AG04449 (cell line): ENCODE data around the gene MDGA2.

Experiments
- CTCF ChIA-PET: fragments of 350-600 bp; formaldehyde crosslinking; extraction: SDS; loops from one replicate; lab custom pipeline; 2021; ENCODE audit warnings: antibody characterized with exemption; lab: Yijun Ruan, JAX
- POLR2A ChIA-PET: fragments of 400-600, 350-600 bp; formaldehyde crosslinking; extraction: SDS; loops from one replicate; lab custom pipeline; 2020; ENCODE audit warnings: antibody characterized with exemption, inconsistent platforms; lab: Yijun Ruan, JAX
- DNase-seq: peaks from one replicate; pipeline ENCODE4 v3.0.0-alpha.2; 2010; ENCODE audit warnings: low read depth, low spot score
- H3K4me3 ChIP-seq: 2 replicates; pipeline ENCODE4 v1.5.1; 2011; ENCODE audit warnings: low read depth, mild to moderate bottlenecking, control low read depth, low read length
- CTCF ChIP-seq: IDR thresholded peaks from one replicate; pipeline ENCODE4 v1.5.1; 2011; ENCODE audit warnings: mild to moderate bottlenecking, moderate library complexity, low read length, control low read depth, inconsistent platforms; ENCODE audit not compliant: insufficient read depth; ENCODE audit errors: missing control alignments

Gene MDGA2

DNA sequence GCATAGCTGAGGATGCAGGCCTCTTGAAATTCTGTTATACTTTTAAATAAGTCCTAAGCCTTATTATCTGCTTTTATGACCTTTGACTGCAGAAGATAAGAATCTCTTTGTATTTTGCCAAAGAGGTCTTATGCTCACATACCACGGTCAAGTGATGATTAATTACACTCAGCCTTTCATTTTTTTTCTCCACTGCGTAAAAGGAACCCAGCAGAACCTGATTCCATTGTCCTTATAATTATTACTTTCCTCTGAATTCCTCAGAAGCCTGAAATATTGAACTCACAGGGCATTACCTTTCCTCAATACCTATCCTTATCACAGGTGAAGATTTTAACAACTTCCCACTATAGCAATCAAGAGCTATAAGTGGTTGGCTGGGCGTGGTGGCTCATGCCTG, 525.1 kb downstream of the MDGA2 start:
- ChIA-PET POLR2A (no interaction called here), CTCF (no interaction called here)
- no peak for TF ChIP-seq CTCF
- DNase-seq, result no peak
- no peak overlapping the region for H3K4me3 ChIP-seq

DNA sequence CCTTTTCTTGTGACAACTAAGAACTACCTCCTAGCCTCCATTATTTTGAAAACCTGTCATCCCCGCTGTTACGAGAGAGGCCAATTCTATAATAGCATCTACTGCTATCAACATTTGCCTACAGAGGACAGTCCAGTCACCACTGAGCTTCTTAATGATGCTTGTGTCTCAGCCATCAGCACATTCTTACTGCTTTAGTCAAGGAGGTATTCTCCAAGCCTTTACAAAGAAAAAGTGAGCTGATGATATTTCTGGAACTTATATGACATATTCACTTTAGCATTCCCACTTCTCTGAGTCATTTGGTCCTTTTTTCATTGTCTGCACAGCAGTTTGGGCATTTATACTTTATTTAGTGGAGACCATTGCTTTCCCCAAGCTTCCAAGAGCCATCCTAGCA, 526.1 kb downstream of the MDGA2 start:
- H3K4me3 ChIP-seq, result no peak overlapping the region
- ChIA-PET POLR2A (no interaction called here), CTCF (no interaction called here)
- DNase-seq, result no peak
- TF ChIP-seq CTCF, result no peak

- no peak for TF ChIP-seq CTCF
- ChIA-PET POLR2A (no interaction called here), CTCF (no interaction called here)
- no peak for DNase-seq
- H3K4me3 ChIP-seq, result no peak overlapping the region
Measured at GRCh38 chr14:47148686-47149085, 526.7 kb downstream of the MDGA2 start.

- ChIA-PET POLR2A (no interaction called here), CTCF (interaction anchor here (0.6 kb wide), 1 partner anchor 1720 kb away, joined by 4 read pairs; no protein-coding TSS in a partner anchor)
- H3K4me3 ChIP-seq, result no peak overlapping the region
- no peak for TF ChIP-seq CTCF
- DNase-seq, result no peak
Measured at GRCh38 chr14:47120645-47121044, 554.8 kb downstream of the MDGA2 start.

DNA sequence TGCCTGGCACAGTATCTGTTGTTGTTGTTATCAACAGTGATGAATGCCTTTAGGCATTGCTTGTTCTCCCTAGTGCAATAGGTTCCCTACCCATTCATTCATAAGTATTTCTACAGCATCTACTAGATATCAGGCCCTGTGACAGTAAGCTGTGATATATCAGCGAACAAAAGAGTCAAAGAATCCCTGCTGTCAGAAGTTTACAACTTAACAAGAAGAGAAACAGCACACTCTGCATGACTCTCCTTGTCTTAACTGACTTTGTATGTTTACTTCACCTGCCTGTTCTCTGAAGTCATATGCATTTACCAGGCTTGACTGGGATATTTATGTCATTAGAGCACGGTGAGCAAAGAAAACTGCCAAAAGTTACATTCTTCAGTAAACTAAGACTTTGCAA, 571.6 kb downstream of the MDGA2 start:
- ChIA-PET POLR2A (no interaction called here), CTCF (no interaction called here)
- no peak for DNase-seq
- no peak for TF ChIP-seq CTCF
- no peak overlapping the region for H3K4me3 ChIP-seq

DNA sequence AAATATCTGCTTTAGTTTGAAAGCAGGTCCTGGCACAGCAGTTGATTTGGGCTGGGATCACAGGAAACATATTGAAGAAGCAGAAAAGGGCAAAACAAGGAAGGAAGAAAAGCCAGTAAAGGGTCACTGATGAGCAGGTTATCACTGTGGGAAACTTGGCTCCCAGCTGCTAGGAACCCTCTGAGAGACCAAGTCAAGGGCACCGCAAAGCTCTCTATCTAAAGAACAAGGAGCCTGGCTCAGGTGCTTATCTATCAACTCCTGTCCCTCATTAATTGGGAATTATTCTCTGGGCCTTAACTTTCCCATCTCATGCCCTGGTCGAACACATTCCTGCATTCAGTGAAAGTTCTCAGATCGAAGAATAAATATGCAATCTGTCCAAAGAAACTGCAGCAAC, 572.9 kb downstream of the MDGA2 start:
- POLR2A ChIA-PET, result no interaction called here
- no peak overlapping the region for H3K4me3 ChIP-seq
- CTCF ChIA-PET, result no interaction called here
- no peak for TF ChIP-seq CTCF
- no peak for DNase-seq

GRCh38 chr14:47085678-47086077, 589.7 kb downstream of the MDGA2 start:
- DNase-seq, result no peak
- POLR2A ChIA-PET, result no interaction called here
- H3K4me3 ChIP-seq, result no peak overlapping the region
- no peak for TF ChIP-seq CTCF
- CTCF ChIA-PET, result no interaction called here
